HPDE6-E6E7 (cell line): ENCODE data around the gene ATAD3C.
"Not testable (repeated sequence)": the region's sequence is repeated elsewhere in the genome, so short reads cannot be mapped to it uniquely, and the experiment has no call there.

Experiments
- DNase-seq: peaks from one replicate; pipeline ENCODE4 v3.0.0; 2011; ENCODE audit warnings: missing footprints; ENCODE audit errors: extremely low spot score

The ATAD3C gene

GRCh38 chr1:1419363-1419812 is 30.1 kb upstream of the ATAD3C start:
- DNase-seq = no peak

- no peak for DNase-seq
Observed at GRCh38 chr1:1419813-1420653, 29.5 kb upstream of the ATAD3C start.

GRCh38 chr1:1420654-1421141 is 28.8 kb upstream of the ATAD3C start:
- no peak for DNase-seq

GRCh38 chr1:1421147-1421906 is 28.2 kb upstream of the ATAD3C start, which contains the start of gene ANKRD65:
ANKRD65 (minus strand) TSS chr1:1421276; CDS start chr1:1421005, 271 bp downstream.
- DNase-seq = no peak

GRCh38 chr1:1421907-1422464 is 27.5 kb upstream of the ATAD3C start:
- DNase-seq = no peak

GRCh38 chr1:1422465-1423244 is 26.8 kb upstream of the ATAD3C start:
- DNase-seq = no peak

- DNase-seq = no peak
Observed at GRCh38 chr1:1423245-1423597, 26.3 kb upstream of the ATAD3C start.

GRCh38 chr1:1424707-1425106 is 24.8 kb upstream of the ATAD3C start:
- DNase-seq = no peak

- DNase-seq = no peak
Observed at GRCh38 chr1:1425426-1425752, 24.1 kb upstream of the ATAD3C start.

GRCh38 chr1:1425753-1426495 is 23.6 kb upstream of the ATAD3C start:
- DNase-seq = no peak

- no peak for DNase-seq
Observed at GRCh38 chr1:1426496-1427105, 22.9 kb upstream of the ATAD3C start.

GRCh38 chr1:1427106-1427819 is 22.2 kb upstream of the ATAD3C start:
- DNase-seq = no peak

- no peak for DNase-seq
Observed at GRCh38 chr1:1427820-1428148, 21.7 kb upstream of the ATAD3C start.

- no peak for DNase-seq
Observed at GRCh38 chr1:1428174-1428573, 21.3 kb upstream of the ATAD3C start.

- not testable (repeated sequence) for DNase-seq
Observed at GRCh38 chr1:1428967-1429366, 20.5 kb upstream of the ATAD3C start.

- DNase-seq = no peak
Observed at GRCh38 chr1:1429671-1430073, 19.8 kb upstream of the ATAD3C start.

GRCh38 chr1:1430114-1430982 is 19.1 kb upstream of the ATAD3C start:
- no peak for DNase-seq

GRCh38 chr1:1430992-1431844 is 18.3 kb upstream of the ATAD3C start:
- DNase-seq = no peak
